BLaER1 (cell line): ENCODE data around the gene CDK5RAP2.

Experiments
- H3K27ac ChIP-seq: shearing (Covaris generic); formaldehyde crosslinking; 2 replicates; pipeline ENCODE4 v1.8.1; 2022
- H3K27me3 ChIP-seq: shearing (Covaris generic); formaldehyde crosslinking; 2 replicates; pipeline ENCODE4 v1.8.1; 2022
- H3K36me3 ChIP-seq: shearing (Covaris generic); formaldehyde crosslinking; 2 replicates; pipeline ENCODE4 v1.8.1; 2022
- H3K4me1 ChIP-seq: shearing (Covaris generic); formaldehyde crosslinking; 2 replicates; pipeline ENCODE4 v1.8.1; 2022
- H3K4me2 ChIP-seq: shearing (Covaris generic); formaldehyde crosslinking; 2 replicates; pipeline ENCODE4 v1.8.1; 2022
- H3K4me3 ChIP-seq: shearing (Covaris generic); formaldehyde crosslinking; 2 replicates; pipeline ENCODE4 v1.8.1; 2022
- H3K9ac ChIP-seq: shearing (Covaris generic); formaldehyde crosslinking; 2 replicates; pipeline ENCODE4 v1.8.1; 2022
- H3K9me3 ChIP-seq: shearing (Covaris generic); formaldehyde crosslinking; 2 replicates; pipeline ENCODE4 v1.8.1; 2022
- H4K20me1 ChIP-seq: shearing (Covaris generic); formaldehyde crosslinking; 2 replicates; pipeline ENCODE4 v1.8.1; 2022
- Cebpa-rat ChIP-seq: shearing (Covaris generic); IDR thresholded peaks from 2 replicates; pipeline ENCODE4 v1.8.1; 2022

Gene CDK5RAP2

GRCh38 chr9:120397453-120397852 is 182.5 kb downstream of the CDK5RAP2 start:
- Histone ChIP-seq H3K4me3 (no peak overlapping the region), H3K9me3 (no peaks in the 10 kb centered on the region), H3K4me1 (peaks cover 46% of the 10 kb centered on the region), H3K4me2 (no peak overlapping the region), H3K27me3 (no peaks in the 10 kb centered on the region), H3K36me3 (peaks cover 75% of the 10 kb centered on the region), H3K9ac (no peak overlapping the region), H4K20me1 (peaks cover 4% of the 10 kb centered on the region; the same call in 1 of the 2 replicates), H3K27ac (no peak overlapping the region)
- no peak for TF ChIP-seq Cebpa-rat

- H3K4me3 ChIP-seq = no peak overlapping the region
- no peak for TF ChIP-seq Cebpa-rat
- H3K4me1 ChIP-seq = peaks cover 46% of the 10 kb centered on the region
- no peak overlapping the region for H3K27ac ChIP-seq
- H3K27me3 ChIP-seq = no peaks in the 10 kb centered on the region
- H3K9ac ChIP-seq = no peak overlapping the region
- H3K9me3 ChIP-seq = no peaks in the 10 kb centered on the region
- peaks cover 4% of the 10 kb centered on the region; the same call in 1 of the 2 replicates for H4K20me1 ChIP-seq
- peak overlapping the region; percentile 75 for H3K4me2 ChIP-seq
- peaks cover 75% of the 10 kb centered on the region for H3K36me3 ChIP-seq
These were observed 183.0 kb downstream of the CDK5RAP2 start for GRCh38 chr9:120396931-120397330.

GRCh38 chr9:120396418-120396817 is 183.5 kb downstream of the CDK5RAP2 start:
- Histone ChIP-seq H3K4me2 (peak overlapping the region; percentile 75), H3K4me3 (no peak overlapping the region), H3K9me3 (no peaks in the 10 kb centered on the region), H3K27ac (no peak overlapping the region), H3K36me3 (peaks cover 75% of the 10 kb centered on the region), H3K9ac (no peak overlapping the region), H3K4me1 (peaks cover 46% of the 10 kb centered on the region), H3K27me3 (no peaks in the 10 kb centered on the region), H4K20me1 (peaks cover 4% of the 10 kb centered on the region; the same call in 1 of the 2 replicates)
- TF ChIP-seq Cebpa-rat = no peak

GRCh38 chr9:120395376-120395775 is 184.6 kb downstream of the CDK5RAP2 start:
- TF ChIP-seq Cebpa-rat = no peak
- peak overlapping the region; percentile 75 for H3K4me2 ChIP-seq
- no peaks in the 10 kb centered on the region for H3K27me3 ChIP-seq
- peaks cover 46% of the 10 kb centered on the region for H3K4me1 ChIP-seq
- H3K9me3 ChIP-seq = no peaks in the 10 kb centered on the region
- no peak overlapping the region for H3K27ac ChIP-seq
- no peak overlapping the region for H3K9ac ChIP-seq
- H3K4me3 ChIP-seq = no peak overlapping the region
- peaks cover 75% of the 10 kb centered on the region for H3K36me3 ChIP-seq
- H4K20me1 ChIP-seq = peaks cover 4% of the 10 kb centered on the region; the same call in 1 of the 2 replicates

GRCh38 chr9:120394058-120394669 is 185.8 kb downstream of the CDK5RAP2 start:
- Histone ChIP-seq H3K9me3 (no peaks in the 10 kb centered on the region), H3K36me3 (peaks cover 75% of the 10 kb centered on the region), H3K4me3 (no peak overlapping the region), H4K20me1 (peaks cover 4% of the 10 kb centered on the region; the same call in 1 of the 2 replicates), H3K9ac (peak overlapping the region; percentile 11; the same call in 1 of the 2 replicates), H3K4me1 (peaks cover 54% of the 10 kb centered on the region), H3K4me2 (peak overlapping the region; percentile 75), H3K27me3 (no peaks in the 10 kb centered on the region), H3K27ac (peak overlapping the region; percentile 59)
- TF ChIP-seq Cebpa-rat = no peak

GRCh38 chr9:120393386-120394057 is 186.4 kb downstream of the CDK5RAP2 start:
- H3K27ac ChIP-seq = peak overlapping the region; percentile 59
- H3K4me2 ChIP-seq = peak overlapping the region; percentile 75
- no peak overlapping the region for H3K4me3 ChIP-seq

GRCh38 chr9:120392711-120393110 is 187.3 kb downstream of the CDK5RAP2 start:
- Histone ChIP-seq H3K27me3 (no peaks in the 10 kb centered on the region), H4K20me1 (peaks cover 4% of the 10 kb centered on the region; the same call in 1 of the 2 replicates), H3K4me1 (peaks cover 69% of the 10 kb centered on the region), H3K4me3 (no peak overlapping the region), H3K27ac (peak overlapping the region; percentile 59; the same call in 1 of the 2 replicates), H3K4me2 (no peak overlapping the region; the same call in 1 of the 2 replicates), H3K9ac (no peak overlapping the region), H3K9me3 (no peaks in the 10 kb centered on the region), H3K36me3 (peaks cover 76% of the 10 kb centered on the region)
- TF ChIP-seq Cebpa-rat = no peak

More at GRCh38 chr9:120393386-120394057, 186.4 kb downstream of the CDK5RAP2 start:
- Histone ChIP-seq H3K4me1 (peaks cover 61% of the 10 kb centered on the region), H4K20me1 (peaks cover 4% of the 10 kb centered on the region; the same call in 1 of the 2 replicates), H3K27me3 (no peaks in the 10 kb centered on the region), H3K36me3 (peaks cover 75% of the 10 kb centered on the region), H3K9me3 (no peaks in the 10 kb centered on the region), H3K9ac (peak overlapping the region; percentile 11; the same call in 1 of the 2 replicates)
- TF ChIP-seq Cebpa-rat = no peak

GRCh38 chr9:120392245-120392644 is 187.7 kb downstream of the CDK5RAP2 start:
- peaks cover 4% of the 10 kb centered on the region; the same call in 1 of the 2 replicates for H4K20me1 ChIP-seq
- no peak for TF ChIP-seq Cebpa-rat
- H3K9me3 ChIP-seq = no peaks in the 10 kb centered on the region
- no peaks in the 10 kb centered on the region for H3K27me3 ChIP-seq
- peaks cover 76% of the 10 kb centered on the region for H3K36me3 ChIP-seq
- no peak overlapping the region for H3K27ac ChIP-seq
- H3K9ac ChIP-seq = no peak overlapping the region
- H3K4me1 ChIP-seq = peaks cover 72% of the 10 kb centered on the region
- H3K4me2 ChIP-seq = no peak overlapping the region
- H3K4me3 ChIP-seq = no peak overlapping the region

- TF ChIP-seq Cebpa-rat = no peak
- no peaks in the 10 kb centered on the region for H3K27me3 ChIP-seq
- H3K9ac ChIP-seq = no peak overlapping the region
- H4K20me1 ChIP-seq = peaks cover 4% of the 10 kb centered on the region; the same call in 1 of the 2 replicates
- no peaks in the 10 kb centered on the region for H3K9me3 ChIP-seq
- H3K4me1 ChIP-seq = peaks cover 69% of the 10 kb centered on the region
- no peak overlapping the region for H3K27ac ChIP-seq
- H3K4me3 ChIP-seq = no peak overlapping the region
- no peak overlapping the region for H3K4me2 ChIP-seq
- peaks cover 76% of the 10 kb centered on the region for H3K36me3 ChIP-seq
These were observed 188.3 kb downstream of the CDK5RAP2 start for GRCh38 chr9:120391691-120392090.

- H3K9me3 ChIP-seq = no peaks in the 10 kb centered on the region
- H3K4me1 ChIP-seq = peaks cover 59% of the 10 kb centered on the region
- no peak overlapping the region for H3K9ac ChIP-seq
- H3K27ac ChIP-seq = no peak overlapping the region
- H3K4me2 ChIP-seq = no peak overlapping the region
- no peak overlapping the region for H3K4me3 ChIP-seq
- H3K27me3 ChIP-seq = no peaks in the 10 kb centered on the region
- peaks cover 79% of the 10 kb centered on the region for H3K36me3 ChIP-seq
- TF ChIP-seq Cebpa-rat = no peak
- H4K20me1 ChIP-seq = peaks cover 4% of the 10 kb centered on the region; the same call in 1 of the 2 replicates
These were observed 189.3 kb downstream of the CDK5RAP2 start for GRCh38 chr9:120390637-120391190.
